NCI-H146 treated with DMSO at 0.1 percent for 48 hours (cell line): ENCODE results near the gene PARP11.

Experiments
- DNase-seq: peaks from one replicate; lab custom pipeline; 2025; ENCODE audit not compliant: unreplicated experiment; lab: John Stamatoyannopoulos, UW

PARP11 gene

DNA sequence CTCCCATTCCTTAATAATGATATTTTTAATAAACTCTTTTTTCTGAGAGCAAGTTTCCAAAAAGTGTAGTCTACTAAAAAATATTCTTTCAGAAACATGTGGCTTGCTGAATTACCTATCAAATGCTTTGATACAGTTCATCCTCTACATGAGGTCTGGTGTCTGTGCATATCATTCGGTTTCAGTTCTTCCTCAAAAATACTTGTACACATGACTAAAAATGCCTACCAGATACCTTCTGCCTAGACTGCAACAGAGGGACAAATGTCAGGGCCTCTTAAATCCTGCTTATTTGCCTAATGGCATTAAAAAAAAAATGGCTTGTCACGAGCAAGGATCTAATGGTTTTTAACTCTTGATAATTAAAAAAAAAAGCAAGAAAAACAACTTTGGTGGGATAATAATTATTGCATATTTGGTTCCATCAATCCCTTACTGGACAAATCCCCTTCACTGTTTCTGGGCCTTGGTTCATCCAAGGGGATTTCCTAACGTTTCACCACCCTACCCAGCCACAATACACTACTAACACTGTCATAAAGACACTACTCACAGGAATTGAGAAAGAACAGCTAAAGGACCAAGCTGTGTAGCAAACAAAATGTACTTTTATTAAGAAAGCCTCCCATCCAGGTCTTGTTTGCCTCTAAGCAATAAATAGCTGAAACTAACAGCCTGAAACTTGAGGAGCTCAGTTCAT lies 45.7 kb downstream of the PARP11 start:
- no peak for DNase-seq

- no peak for DNase-seq
Measured at GRCh38 chr12:3821441-3821840, 51.8 kb downstream of the PARP11 start.

DNA sequence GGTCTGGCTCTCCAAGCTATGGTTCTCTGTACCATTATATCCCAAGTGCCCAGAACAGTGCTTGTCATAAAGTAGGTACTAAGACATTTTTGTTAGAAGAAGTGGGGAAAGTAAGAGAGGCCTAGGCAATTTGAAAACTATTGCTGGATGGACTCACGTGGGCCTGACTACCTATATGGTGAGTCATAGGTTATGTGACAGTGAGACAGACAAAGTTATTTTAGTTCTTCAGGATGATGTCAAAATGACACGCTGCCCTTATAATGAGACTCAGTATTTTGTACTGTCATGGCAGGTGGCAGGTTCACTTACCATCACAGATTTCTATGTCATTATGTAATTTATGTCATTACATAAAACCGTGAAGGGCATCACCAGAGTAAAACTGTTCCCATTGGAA lies 53.1 kb downstream of the PARP11 start:
- no peak for DNase-seq

GRCh38 chr12:3816266-3816665 lies 56.9 kb downstream of the PARP11 start:
- DNase-seq: no peak

- no peak for DNase-seq
Measured at GRCh38 chr12:3815094-3815766, 58.0 kb downstream of the PARP11 start.

- no peak for DNase-seq
Measured at GRCh38 chr12:3810540-3810939, 62.7 kb downstream of the PARP11 start.

DNA sequence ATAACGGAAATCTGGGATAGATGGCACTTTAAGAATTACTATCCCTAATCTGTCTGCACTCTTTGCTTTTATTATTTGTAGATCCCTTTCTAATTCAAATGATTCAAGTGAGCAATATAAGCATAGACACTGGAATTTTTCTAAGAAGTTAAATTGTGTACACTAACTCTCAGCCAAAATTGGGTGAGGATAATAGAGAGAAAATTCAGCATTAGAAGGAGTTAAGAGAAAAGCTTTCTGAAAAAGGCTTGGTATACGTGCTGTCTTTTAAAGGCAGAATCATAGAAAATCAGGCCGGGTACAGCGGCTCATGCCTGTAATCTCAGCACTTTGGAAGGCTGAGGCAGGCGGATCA lies 63.2 kb downstream of the PARP11 start:
- no peak for DNase-seq

GRCh38 chr12:3809357-3810015 lies 63.7 kb downstream of the PARP11 start:
- no peak for DNase-seq

DNA sequence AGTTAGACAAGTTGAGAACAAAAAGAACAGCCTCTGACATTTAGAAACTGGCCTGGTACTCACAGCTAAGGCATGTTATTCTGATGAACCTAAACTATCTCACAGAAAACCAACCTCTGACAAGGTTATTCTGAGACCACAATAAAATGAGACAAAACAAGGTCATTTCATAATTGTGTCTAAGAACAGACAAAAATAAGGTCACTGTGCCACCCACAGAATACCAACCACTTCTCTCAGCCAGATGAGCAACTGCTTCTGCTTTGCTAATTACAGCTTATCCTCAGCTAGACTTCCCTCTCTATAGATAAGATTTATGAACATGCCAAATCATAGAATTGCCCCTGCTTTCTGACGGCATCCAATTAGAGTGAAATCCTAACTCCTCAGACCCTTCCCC lies 68.1 kb downstream of the PARP11 start:
- no peak for DNase-seq

GRCh38 chr12:3803865-3804472 lies 69.2 kb downstream of the PARP11 start:
- peak; percentile 72 for DNase-seq

DNA sequence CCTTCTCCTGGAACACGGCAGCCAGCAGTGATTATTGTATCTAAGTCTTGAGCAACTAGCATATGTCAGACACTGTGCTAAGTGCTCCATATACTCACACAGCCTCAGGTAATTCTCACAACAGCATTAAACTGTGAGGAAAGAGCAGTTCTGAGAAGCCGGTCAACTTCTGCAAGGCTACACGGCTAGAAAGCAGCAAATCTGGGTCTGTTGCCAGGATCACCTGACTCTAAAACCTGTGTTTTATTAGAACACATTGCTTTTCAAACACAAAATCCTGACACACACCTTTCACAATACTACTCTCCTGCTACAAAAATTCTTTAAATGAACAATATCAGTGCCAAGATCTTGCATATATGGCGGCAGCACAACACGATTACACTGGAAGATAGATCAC lies 70.5 kb downstream of the PARP11 start:
- DNase-seq: no peak

DNA sequence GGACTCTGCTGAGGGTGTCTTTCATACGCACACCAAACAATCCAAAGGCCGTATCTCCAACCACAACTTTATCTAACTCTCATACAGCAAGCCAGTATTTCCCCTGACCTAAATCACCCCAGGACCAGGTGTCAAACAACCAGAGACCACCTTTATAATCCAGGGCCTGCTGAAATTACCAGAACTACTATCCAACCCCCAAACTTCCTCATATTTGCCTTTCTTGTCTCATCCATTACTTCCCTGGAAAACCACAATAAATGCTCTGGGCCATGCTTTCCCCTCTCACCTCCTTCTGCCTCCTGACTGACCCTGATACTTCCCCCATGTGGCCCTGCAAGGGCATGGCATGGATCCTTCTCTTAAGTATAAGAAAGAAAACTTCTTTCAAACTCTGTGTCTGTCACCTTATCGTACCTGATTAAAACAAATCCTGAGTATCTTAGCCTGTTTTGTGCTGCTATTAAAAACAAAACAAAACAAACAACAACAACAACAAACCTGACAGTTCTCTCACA lies 75.6 kb downstream of the PARP11 start:
- no peak for DNase-seq

GRCh38 chr12:3795492-3796133 lies 77.6 kb downstream of the PARP11 start:
- DNase-seq: peak; percentile 83

- peak; percentile 46 for DNase-seq
Measured at GRCh38 chr12:3795066-3795465, 78.1 kb downstream of the PARP11 start.

DNA sequence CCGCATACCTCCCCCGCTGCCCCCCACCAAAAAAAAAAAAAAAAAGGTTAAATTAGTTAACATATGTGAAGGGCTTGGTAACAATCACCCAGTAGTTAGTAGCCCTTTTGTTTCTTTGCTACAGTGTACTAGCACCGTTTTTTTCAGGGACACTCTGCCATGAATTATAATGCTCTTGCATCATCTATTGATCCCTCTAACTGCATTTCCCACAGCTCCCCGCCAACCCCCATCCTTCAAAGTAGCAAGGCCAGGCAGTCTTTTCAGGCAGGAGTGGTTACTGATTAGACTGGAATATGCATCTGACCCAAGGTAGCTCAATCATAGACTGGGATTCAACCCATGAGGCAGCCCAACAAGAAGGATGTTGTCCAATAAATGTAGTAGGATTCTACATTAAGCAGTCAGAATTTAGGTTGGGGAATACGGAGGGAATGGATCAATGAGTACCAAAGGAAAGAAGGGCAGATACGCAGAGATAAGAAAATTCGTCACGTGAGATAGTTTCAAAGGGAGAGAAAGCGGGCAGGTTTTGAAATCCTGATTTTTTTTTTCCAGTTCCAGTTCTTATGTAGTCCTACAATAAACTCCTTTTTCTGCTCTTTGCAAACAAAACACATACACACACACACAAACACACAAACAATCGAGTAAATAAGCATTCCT lies 80.4 kb downstream of the PARP11 start:
- no peak for DNase-seq

DNA sequence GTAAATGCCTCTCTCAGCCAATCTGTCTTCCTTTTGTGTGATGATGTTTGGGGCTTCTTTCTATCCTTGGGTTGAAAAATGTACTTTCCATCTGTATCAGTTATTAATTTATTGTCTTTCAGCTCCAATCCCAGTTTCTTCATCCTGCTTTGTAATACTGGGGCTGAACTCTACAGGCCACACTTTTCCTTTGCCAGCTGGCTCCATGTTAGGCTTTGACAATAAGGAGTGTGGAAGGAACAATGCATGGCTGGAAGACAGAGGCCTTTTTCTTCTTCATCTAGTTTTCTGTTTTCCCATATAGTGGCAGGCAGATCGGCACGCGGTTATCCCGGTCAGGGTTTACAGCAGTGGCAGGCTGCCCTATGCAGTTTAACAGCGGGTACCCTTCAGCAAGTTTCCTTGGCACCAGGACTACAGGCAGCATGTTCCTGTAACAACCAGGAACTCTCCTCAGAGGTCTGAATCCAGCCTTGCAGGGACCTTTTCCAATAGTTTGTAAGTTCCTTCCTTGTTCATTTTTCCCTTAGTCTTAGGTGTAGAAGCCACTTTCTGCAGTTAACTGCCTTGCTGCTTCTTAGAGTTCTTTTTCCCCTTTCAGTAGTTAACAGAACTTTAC lies 81.8 kb downstream of the PARP11 start:
- no peak for DNase-seq

GRCh38 chr12:3790642-3791041 lies 82.6 kb downstream of the PARP11 start:
- DNase-seq: no peak

DNA sequence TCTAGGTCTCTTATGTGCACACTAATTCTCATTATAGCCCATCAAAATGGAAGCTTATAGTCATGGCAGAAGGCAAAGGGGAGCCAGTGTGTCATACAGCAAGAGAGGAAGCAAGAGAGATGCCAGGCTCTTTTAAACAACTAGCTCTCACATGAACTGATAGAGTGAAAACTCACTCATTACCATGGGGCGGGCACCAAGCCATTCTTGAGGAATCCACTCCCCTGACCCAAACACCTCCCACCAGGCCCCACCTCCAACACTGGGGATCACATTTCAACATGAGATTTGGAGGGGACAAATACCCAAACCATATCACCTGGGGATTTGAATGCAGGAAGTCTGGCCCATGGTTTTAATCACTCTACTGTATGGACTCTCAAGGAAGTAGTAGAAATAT lies 83.4 kb downstream of the PARP11 start:
- no peak for DNase-seq

GRCh38 chr12:3777206-3777809 lies 95.9 kb downstream of the PARP11 start:
- DNase-seq: peak; percentile 59
